ENCODE data around the gene KANK2. TPM values are rescaled to one million over a fixed set of nuclear protein-coding genes. Genes with fewer than 3 reads are reported as not detected.

KANK2 gene
- total and polyA plus RNA-seq, 10 of the 15 experiments (the other 5 are each of a cell fraction or from before 2014, with no cell fraction given) = 4.9 to 33.0 (median 21.0) TPM

DNA sequence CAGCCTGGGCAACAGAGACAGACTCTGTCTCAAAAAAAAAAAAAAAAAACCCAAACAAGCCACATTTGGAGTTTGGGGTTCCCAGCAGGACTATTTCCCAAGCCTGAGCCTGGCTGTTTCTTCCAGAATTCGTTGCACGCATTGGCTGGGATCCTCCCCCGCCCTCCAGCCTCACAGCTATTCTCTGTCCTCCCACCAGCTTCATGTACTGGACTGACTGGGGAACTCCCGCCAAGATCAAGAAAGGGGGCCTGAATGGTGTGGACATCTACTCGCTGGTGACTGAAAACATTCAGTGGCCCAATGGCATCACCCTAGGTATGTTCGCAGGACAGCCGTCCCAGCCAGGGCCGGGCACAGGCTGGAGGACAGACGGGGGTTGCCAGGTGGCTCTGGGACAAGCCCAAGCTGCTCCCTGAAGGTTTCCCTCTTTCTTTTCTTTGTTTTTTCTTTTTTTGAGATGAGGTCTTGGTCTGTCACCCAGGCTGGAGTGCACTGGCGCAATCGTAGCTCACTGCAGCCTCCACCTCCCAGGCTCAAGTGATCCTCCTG lies 81.4 kb downstream of the KANK2 start (continued):
- TF ChIP-seq RAD21 (IDR thresholded peaks at IDR 0.05; ENCODE audit: insufficient read depth, low read depth, low read length) = no peak
- TF ChIP-seq, protein P1, sequence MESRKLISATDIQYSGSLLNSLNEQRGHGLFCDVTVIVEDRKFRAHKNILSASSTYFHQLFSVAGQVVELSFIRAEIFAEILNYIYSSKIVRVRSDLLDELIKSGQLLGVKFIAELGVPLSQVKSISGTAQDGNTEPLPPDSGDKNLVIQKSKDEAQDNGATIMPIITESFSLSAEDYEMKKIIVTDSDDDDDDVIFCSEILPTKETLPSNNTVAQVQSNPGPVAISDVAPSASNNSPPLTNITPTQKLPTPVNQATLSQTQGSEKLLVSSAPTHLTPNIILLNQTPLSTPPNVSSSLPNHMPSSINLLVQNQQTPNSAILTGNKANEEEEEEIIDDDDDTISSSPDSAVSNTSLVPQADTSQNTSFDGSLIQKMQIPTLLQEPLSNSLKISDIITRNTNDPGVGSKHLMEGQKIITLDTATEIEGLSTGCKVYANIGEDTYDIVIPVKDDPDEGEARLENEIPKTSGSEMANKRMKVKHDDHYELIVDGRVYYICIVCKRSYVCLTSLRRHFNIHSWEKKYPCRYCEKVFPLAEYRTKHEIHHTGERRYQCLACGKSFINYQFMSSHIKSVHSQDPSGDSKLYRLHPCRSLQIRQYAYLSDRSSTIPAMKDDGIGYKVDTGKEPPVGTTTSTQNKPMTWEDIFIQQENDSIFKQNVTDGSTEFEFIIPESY (IDR thresholded peaks at IDR 0.05) = no peak

DNA sequence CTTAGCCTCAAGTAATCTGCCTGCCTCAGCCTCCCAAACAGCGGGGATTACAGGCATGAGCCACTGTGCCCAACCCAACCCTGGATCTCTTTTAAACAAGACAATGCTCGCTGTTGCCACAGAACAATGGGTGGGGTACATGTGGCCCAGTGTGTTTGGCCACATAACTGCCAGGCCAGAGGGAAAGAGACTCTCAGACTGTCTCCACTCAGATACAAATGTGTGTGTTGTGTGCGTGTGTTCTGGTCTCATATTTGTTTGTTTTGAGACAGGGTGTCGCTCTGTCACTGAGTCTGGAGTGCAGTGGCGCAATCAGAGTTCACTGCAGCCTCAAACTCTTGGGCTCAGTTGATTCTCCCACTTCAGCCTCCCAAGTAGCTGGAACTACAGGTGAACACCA lies 82.3 kb downstream of the KANK2 start:
- in situ Hi-C loops (cut with MboI) = no loop called here
- Histone ChIP-seq H3K4me3 (no peak overlapping the region), H2AFZ (ENCODE audit: control insufficient read depth, low read depth, low read length) (no peak overlapping the region), H3K27me3 (replicated peaks in 1 of 2; ENCODE audit: control insufficient read depth in 2 of 2, insufficient read depth in 2 of 2, low read length in 1 of 2) (no peaks in the 10 kb centered on the region), H3K36me3 (ENCODE audit: control insufficient read depth in 2 of 2, insufficient read depth in 2 of 2, low read length in 1 of 2) (peaks cover 26 to 44% of the 10 kb centered on the region in 2 experiments), H3K9me3 (replicated peaks; ENCODE audit: control insufficient read depth, insufficient read depth, low read length) (no peaks in the 10 kb centered on the region), H3K27ac (ENCODE audit: control insufficient read depth, insufficient read depth) (no peak overlapping the region), H3K79me2 (ENCODE audit: control insufficient read depth, insufficient read depth, low read length) (no peaks in the 10 kb centered on the region), H3K4me1 (ENCODE audit: control insufficient read depth, insufficient read depth, low read length) (no peaks in the 10 kb centered on the region), H3K9ac (ENCODE audit: control insufficient read depth, insufficient read depth, low read length) (no peak overlapping the region), H4K20me1 (ENCODE audit: control insufficient read depth, insufficient read depth) (no peaks in the 10 kb centered on the region), H3K4me2 (ENCODE audit: control insufficient read depth, insufficient read depth) (no peak overlapping the region)
- POLR2A ChIA-PET = no interaction called here
- ATAC-seq (no peak), DNase-seq (ENCODE audit: low read depth, low spot score) (no peak), FAIRE-seq (no peak)
- TSS peak; percentile 26 for BruUV-seq (replicated peaks)
- 100% methylated on average over 5 of the region's 5 CpGs for WGBS (ENCODE audit: insufficient coverage, insufficient replicate concordance, low lambda C conversion rate, missing lambda C conversion rate)
- CTCF ChIA-PET = interaction anchor here (0.7 to 1.0 kb wide), 2 partner anchors 10 to 129 kb away, joined by 3 read pairs; no protein-coding TSS in a partner anchor
- TF ChIP-seq YY1 (IDR thresholded peaks at IDR 0.05; ENCODE audit: low read depth, low read length) = no peak
- 0 out of 2 replicates have a peak, but pooled peaks have one; percentile 36 for TF ChIP-seq POLR2AphosphoS5 (IDR thresholded peaks at IDR 0.05; ENCODE audit: low read length)
- intact Hi-C loops (cut with micrococcal nuclease; ENCODE audit: unreplicated experiment) = no loop called here
- RAD21 ChIA-PET (ENCODE audit: unreplicated experiment) = no interaction called here
- SMC1A ChIA-PET (ENCODE audit: uncharacterized antibody, unreplicated experiment) = interaction anchor here (0.8 kb wide), 1 partner anchor 11 kb away, joined by 3 read pairs; no protein-coding TSS in a partner anchor

Other genes with a start within 250 kb of the KANK2 start
Only the 7 nearest of the 15 such genes appear.
- gene LDLR, start 108.1 kb downstream of the KANK2 start, total RNA-seq (2014; rRNA removed) = 39.0 and 43.4 TPM in 2 replicates
- 29.4 and 30.7 TPM in 2 replicates for gene LDLR, start 108.1 kb downstream of the KANK2 start, total RNA-seq (2014; rRNA removed; fragmentation: Illumina TruSeq; extraction: Trizol)
- gene LDLR, start 108.1 kb downstream of the KANK2 start, total RNA-seq (2021) = 56.8 and 59.2 TPM in 2 replicates
- gene LDLR, start 108.1 kb downstream of the KANK2 start, polyA plus RNA-seq (2011; rRNA removed) = 19.4 and 42.8 TPM in 2 replicates
- gene LDLR, start 108.1 kb downstream of the KANK2 start, polyA plus RNA-seq (2014; fragmentation: Illumina TruSeq; extraction: Trizol) = 23.1 and 25.3 TPM in 2 replicates
- 10 to 100 TPM; 11.3 to 15.9 TPM for gene LDLR, start 108.1 kb downstream of the KANK2 start, polyA plus RNA-seq (2014; fragmentation: Nextera tagmentation; extraction: Ambion mirVana)
- gene LDLR, start 108.1 kb downstream of the KANK2 start, polyA plus RNA-seq (2014; rRNA removed) = 26.7 and 38.4 TPM in 2 replicates
- gene LDLR, start 108.1 kb downstream of the KANK2 start, polyA plus RNA-seq (2016; fragmentation: Nextera tagmentation; extraction: Ambion mirVana) = 10 to 100 TPM; 17.1 to 18.5 TPM
- 69.3 and 70.8 TPM in 2 replicates for gene SPC24, start 41.8 kb downstream of the KANK2 start, total RNA-seq (2014; rRNA removed)
- gene SPC24, start 41.8 kb downstream of the KANK2 start, total RNA-seq (2014; rRNA removed; fragmentation: Illumina TruSeq; extraction: Trizol) = 43.4 and 47.0 TPM in 2 replicates
- 59.1 and 65.0 TPM in 2 replicates for gene SPC24, start 41.8 kb downstream of the KANK2 start, total RNA-seq (2021)
- 22.0 and 25.6 TPM in 2 replicates for gene SPC24, start 41.8 kb downstream of the KANK2 start, polyA plus RNA-seq (2011; rRNA removed)
- 17.0 and 18.1 TPM in 2 replicates for gene SPC24, start 41.8 kb downstream of the KANK2 start, polyA plus RNA-seq (2014; fragmentation: Illumina TruSeq; extraction: Trizol)
- gene SPC24, start 41.8 kb downstream of the KANK2 start, polyA plus RNA-seq (2014; fragmentation: Nextera tagmentation; extraction: Ambion mirVana) = 10 to 100 TPM in 1 of 2 experiments, 1 to 10 TPM in 1; 9.4 to 18.4 TPM
- 34.4 and 55.4 TPM in 2 replicates for gene SPC24, start 41.8 kb downstream of the KANK2 start, polyA plus RNA-seq (2014; rRNA removed)
- gene SPC24, start 41.8 kb downstream of the KANK2 start, polyA plus RNA-seq (2016; fragmentation: Nextera tagmentation; extraction: Ambion mirVana) = 10 to 100 TPM; 65.3 to 72.6 TPM
- gene ANGPTL8, start 42.1 kb upstream of the KANK2 start, total RNA-seq (2014; rRNA removed) = not detected in 2 replicates
- gene ANGPTL8, start 42.1 kb upstream of the KANK2 start, total RNA-seq (2014; rRNA removed; fragmentation: Illumina TruSeq; extraction: Trizol) = not detected in 2 replicates
- not detected in 2 replicates for gene ANGPTL8, start 42.1 kb upstream of the KANK2 start, total RNA-seq (2021)
- not detected in 2 replicates for gene ANGPTL8, start 42.1 kb upstream of the KANK2 start, polyA plus RNA-seq (2011; rRNA removed)
- gene ANGPTL8, start 42.1 kb upstream of the KANK2 start, polyA plus RNA-seq (2014; fragmentation: Illumina TruSeq; extraction: Trizol) = not detected in 2 replicates
- gene ANGPTL8, start 42.1 kb upstream of the KANK2 start, polyA plus RNA-seq (2014; fragmentation: Nextera tagmentation; extraction: Ambion mirVana) = not detected
- not detected in 2 replicates for gene ANGPTL8, start 42.1 kb upstream of the KANK2 start, polyA plus RNA-seq (2014; rRNA removed)
- gene ANGPTL8, start 42.1 kb upstream of the KANK2 start, polyA plus RNA-seq (2016; fragmentation: Nextera tagmentation; extraction: Ambion mirVana) = not detected
- gene DOCK6, start 65.0 kb upstream of the KANK2 start, total RNA-seq (2014; rRNA removed) = 5.0 TPM in 2 replicates
- gene DOCK6, start 65.0 kb upstream of the KANK2 start, total RNA-seq (2014; rRNA removed; fragmentation: Illumina TruSeq; extraction: Trizol) = 2.9 and 3.1 TPM in 2 replicates
- 23.2 and 24.8 TPM in 2 replicates for gene DOCK6, start 65.0 kb upstream of the KANK2 start, total RNA-seq (2021)
- gene DOCK6, start 65.0 kb upstream of the KANK2 start, polyA plus RNA-seq (2011; rRNA removed) = 3.0 and 5.8 TPM in 2 replicates
- gene DOCK6, start 65.0 kb upstream of the KANK2 start, polyA plus RNA-seq (2014; fragmentation: Illumina TruSeq; extraction: Trizol) = 0.84 and 2.8 TPM in 2 replicates
- gene DOCK6, start 65.0 kb upstream of the KANK2 start, polyA plus RNA-seq (2014; fragmentation: Nextera tagmentation; extraction: Ambion mirVana) = 1 to 10 TPM in 1 of 2 experiments, under 1 TPM in 1; 0.76 to 1.8 TPM
- gene DOCK6, start 65.0 kb upstream of the KANK2 start, polyA plus RNA-seq (2014; rRNA removed) = 9.4 and 10.4 TPM in 2 replicates
- gene DOCK6, start 65.0 kb upstream of the KANK2 start, polyA plus RNA-seq (2016; fragmentation: Nextera tagmentation; extraction: Ambion mirVana) = 1 to 10 TPM; 4.5 to 5.4 TPM
- not detected in 2 replicates for gene TSPAN16, start 98.6 kb upstream of the KANK2 start, total RNA-seq (2014; rRNA removed)
- gene TSPAN16, start 98.6 kb upstream of the KANK2 start, total RNA-seq (2014; rRNA removed; fragmentation: Illumina TruSeq; extraction: Trizol) = not detected in 2 replicates
- gene TSPAN16, start 98.6 kb upstream of the KANK2 start, total RNA-seq (2021) = not detected in 2 replicates
- not detected in 2 replicates for gene TSPAN16, start 98.6 kb upstream of the KANK2 start, polyA plus RNA-seq (2011; rRNA removed)
- not detected in 2 replicates for gene TSPAN16, start 98.6 kb upstream of the KANK2 start, polyA plus RNA-seq (2014; fragmentation: Illumina TruSeq; extraction: Trizol)
- gene TSPAN16, start 98.6 kb upstream of the KANK2 start, polyA plus RNA-seq (2014; fragmentation: Nextera tagmentation; extraction: Ambion mirVana) = not detected
- gene TSPAN16, start 98.6 kb upstream of the KANK2 start, polyA plus RNA-seq (2014; rRNA removed) = not detected in 2 replicates
- not detected for gene TSPAN16, start 98.6 kb upstream of the KANK2 start, polyA plus RNA-seq (2016; fragmentation: Nextera tagmentation; extraction: Ambion mirVana)
- gene RAB3D, start 142.1 kb upstream of the KANK2 start, total RNA-seq (2014; rRNA removed) = 7.0 and 7.8 TPM in 2 replicates
- 6.6 and 6.8 TPM in 2 replicates for gene RAB3D, start 142.1 kb upstream of the KANK2 start, total RNA-seq (2014; rRNA removed; fragmentation: Illumina TruSeq; extraction: Trizol)
- gene RAB3D, start 142.1 kb upstream of the KANK2 start, total RNA-seq (2021) = 15.7 and 18.5 TPM in 2 replicates
- gene RAB3D, start 142.1 kb upstream of the KANK2 start, polyA plus RNA-seq (2011; rRNA removed) = 5.7 and 13.0 TPM in 2 replicates
- 4.8 and 5.1 TPM in 2 replicates for gene RAB3D, start 142.1 kb upstream of the KANK2 start, polyA plus RNA-seq (2014; fragmentation: Illumina TruSeq; extraction: Trizol)
- gene RAB3D, start 142.1 kb upstream of the KANK2 start, polyA plus RNA-seq (2014; fragmentation: Nextera tagmentation; extraction: Ambion mirVana) = 1 to 10 TPM; 1.1 to 4.1 TPM
- gene RAB3D, start 142.1 kb upstream of the KANK2 start, polyA plus RNA-seq (2014; rRNA removed) = 9.1 and 13.6 TPM in 2 replicates
- 1 to 10 TPM; 3.9 to 5.6 TPM for gene RAB3D, start 142.1 kb upstream of the KANK2 start, polyA plus RNA-seq (2016; fragmentation: Nextera tagmentation; extraction: Ambion mirVana)
- gene TMEM205, start 148.7 kb upstream of the KANK2 start, total RNA-seq (2014; rRNA removed) = 109 and 113 TPM in 2 replicates
- gene TMEM205, start 148.7 kb upstream of the KANK2 start, total RNA-seq (2014; rRNA removed; fragmentation: Illumina TruSeq; extraction: Trizol) = 46.8 and 54.5 TPM in 2 replicates
- gene TMEM205, start 148.7 kb upstream of the KANK2 start, total RNA-seq (2021) = 67.5 and 75.2 TPM in 2 replicates
- 48.2 and 86.1 TPM in 2 replicates for gene TMEM205, start 148.7 kb upstream of the KANK2 start, polyA plus RNA-seq (2011; rRNA removed)
- 36.3 and 90.5 TPM in 2 replicates for gene TMEM205, start 148.7 kb upstream of the KANK2 start, polyA plus RNA-seq (2014; fragmentation: Illumina TruSeq; extraction: Trizol)
- gene TMEM205, start 148.7 kb upstream of the KANK2 start, polyA plus RNA-seq (2014; fragmentation: Nextera tagmentation; extraction: Ambion mirVana) = 10 to 100 TPM; 27.8 to 39.4 TPM
- 118 and 120 TPM in 2 replicates for gene TMEM205, start 148.7 kb upstream of the KANK2 start, polyA plus RNA-seq (2014; rRNA removed)
- gene TMEM205, start 148.7 kb upstream of the KANK2 start, polyA plus RNA-seq (2016; fragmentation: Nextera tagmentation; extraction: Ambion mirVana) = 100 to 1,000 TPM; 133 to 144 TPM

All from GM12878 (cell line).